Hypothalamus (tissue), 51 donors: Measurements from ENCODE around the gene TECTA.
A peak's percentile ranks its signal among the peaks of the same experiment; 100 is the strongest.

Experiments used
- DNase-seq, 51 donors: peaks; one replicate each; lab custom pipeline; 2025; lab: John Stamatoyannopoulos, UW

TECTA gene

GRCh38 chr11:121100943-121101342 is at the start of gene TECTA:
TECTA (plus strand) TSS chr11:121101243; CDS start chr11:121102666, 1,423 bp downstream.
- DNase-seq, result no peak

GRCh38 chr11:121053244-121053643 is 47.8 kb upstream of the TECTA start:
- DNase-seq, result no peak

DNA sequence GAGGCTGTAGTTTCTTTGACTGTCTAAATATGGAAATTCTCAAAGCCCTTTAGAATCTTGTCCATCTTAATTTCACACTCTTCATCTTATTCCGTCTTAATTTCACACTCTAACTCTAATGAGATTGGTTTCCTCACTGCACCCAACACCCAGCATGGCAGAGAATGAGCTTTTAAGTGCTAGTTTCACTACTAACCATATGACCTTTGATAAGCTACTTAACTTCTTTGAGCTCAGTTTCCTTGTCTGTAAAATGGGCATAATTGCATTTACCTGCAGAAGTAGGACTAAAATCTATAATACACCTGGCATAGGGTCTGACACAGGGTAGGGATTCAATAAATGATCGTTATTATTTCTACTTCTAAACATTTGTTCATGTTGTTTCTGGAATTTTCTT is 46.8 kb upstream of the TECTA start:
- DNase-seq, result no peak

DNA sequence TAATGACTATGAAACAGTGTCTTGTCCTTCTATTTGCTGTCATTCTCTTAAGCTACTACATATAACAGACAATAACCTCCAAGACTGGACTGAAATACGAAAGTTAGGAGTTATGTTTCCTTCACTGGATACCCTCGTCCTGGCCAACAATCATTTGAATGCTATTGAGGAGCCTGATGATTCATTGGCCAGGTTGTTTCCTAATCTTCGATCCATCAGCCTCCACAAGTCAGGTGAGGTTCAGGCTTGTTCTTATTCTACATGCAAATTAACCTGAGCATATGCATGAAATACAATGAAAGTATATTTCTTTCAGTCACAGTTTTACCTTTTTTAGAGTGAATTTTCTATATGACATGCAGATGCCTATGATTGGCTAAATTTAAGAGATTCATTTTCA is 46.0 kb upstream of the TECTA start:
- no peak for DNase-seq

DNA sequence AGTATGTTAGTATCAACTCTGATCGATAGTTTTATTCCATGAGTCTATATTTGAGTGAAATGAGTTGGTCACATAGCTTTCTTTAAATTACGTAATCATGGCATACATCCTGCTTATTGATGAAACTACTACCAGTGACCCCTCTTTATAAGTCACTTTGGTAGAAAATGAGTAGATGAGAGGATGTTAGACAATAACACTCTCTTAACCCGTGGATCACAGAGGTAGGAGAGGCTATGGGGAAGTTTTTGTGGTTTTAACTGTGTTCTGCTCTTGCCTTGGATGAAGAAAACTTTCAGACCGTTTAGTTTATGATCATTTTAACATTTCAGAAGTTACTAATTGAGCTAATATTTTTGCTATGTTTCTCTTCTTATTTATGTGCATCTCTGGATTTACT is 43.1 kb upstream of the TECTA start:
- no peak for DNase-seq

DNA sequence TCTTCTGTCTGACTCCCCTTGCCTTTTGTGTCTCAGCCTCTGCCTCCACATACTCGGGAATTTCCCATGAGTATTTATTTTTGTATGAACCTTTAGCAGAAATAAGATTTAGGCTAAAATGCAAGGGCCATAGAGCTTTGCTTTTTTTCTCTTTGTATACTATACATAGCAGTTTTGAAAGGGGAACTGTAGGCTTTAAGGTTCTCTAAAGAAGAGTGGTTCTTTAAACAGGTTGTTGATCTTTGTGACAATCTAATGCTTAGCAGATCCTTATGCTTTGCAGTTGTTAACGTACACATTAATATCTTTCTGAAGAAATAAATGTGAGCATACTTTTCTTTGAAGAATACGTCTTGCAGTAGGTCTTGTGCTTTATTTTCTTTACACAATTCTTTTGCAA is 42.1 kb upstream of the TECTA start:
- DNase-seq, result no peak

- DNase-seq, result no peak
Measured at GRCh38 chr11:121059605-121060004, 41.4 kb upstream of the TECTA start.

DNA sequence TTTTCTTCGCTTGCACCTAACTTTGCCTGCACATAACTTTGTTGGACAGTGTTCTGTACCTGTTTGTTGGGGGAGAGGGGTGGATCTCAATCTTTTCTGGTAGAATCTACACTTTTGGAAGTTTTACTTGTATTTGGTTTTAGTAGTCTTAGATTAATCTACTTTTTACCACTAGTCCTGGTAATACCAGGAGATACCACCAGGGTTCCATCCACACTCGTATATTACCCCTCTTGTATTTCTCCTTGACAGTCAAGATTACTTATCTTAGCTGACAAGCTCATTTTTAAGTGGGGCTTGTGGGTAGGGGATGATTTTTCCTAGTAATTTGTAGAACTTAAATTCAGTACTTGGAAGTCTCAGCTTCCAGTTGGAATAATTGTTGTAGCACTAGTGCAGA is 37.3 kb upstream of the TECTA start:
- no peak for DNase-seq

GRCh38 chr11:121066623-121067022 is 34.4 kb upstream of the TECTA start:
- DNase-seq, result no peak

DNA sequence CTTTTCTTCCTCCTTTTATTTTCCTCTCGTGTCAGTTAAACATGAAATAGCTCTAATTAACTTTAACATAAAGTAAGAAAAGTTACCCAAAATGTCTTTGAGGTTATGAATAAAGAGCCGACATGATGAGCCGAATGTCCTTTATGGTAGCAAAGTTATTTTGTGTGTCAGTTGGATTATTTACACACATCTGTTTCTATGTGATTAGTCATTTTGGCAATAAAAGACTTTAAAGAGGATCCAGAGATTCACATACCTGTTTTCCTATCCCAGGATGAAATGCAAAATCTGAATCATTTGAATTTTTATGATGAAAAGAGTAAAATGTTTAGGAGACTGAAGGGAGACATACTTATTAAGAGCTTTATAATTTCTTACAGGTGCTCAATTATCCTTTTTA is 34.0 kb upstream of the TECTA start:
- DNase-seq, result no peak

DNA sequence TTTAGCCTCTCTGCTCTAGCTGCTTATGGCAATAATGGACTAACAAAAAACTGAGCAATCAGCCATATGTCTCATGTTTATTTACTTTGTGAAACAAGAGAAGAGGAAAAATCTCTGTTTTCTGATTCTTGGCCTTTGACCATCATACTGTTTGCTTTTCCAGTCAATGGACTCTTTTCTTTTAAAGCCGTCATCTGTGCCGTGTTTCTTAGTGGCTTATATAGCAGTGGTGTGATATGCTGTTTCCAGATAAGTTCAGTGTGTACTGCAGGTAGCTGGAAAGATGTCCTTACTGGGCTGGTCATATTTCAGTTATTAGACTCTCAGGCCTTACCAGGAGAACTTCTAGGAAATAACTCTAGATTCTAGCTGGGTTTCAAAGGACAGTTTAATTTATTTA is 33.6 kb upstream of the TECTA start:
- no peak for DNase-seq

GRCh38 chr11:121067962-121068647 is 32.9 kb upstream of the TECTA start:
- no peak for DNase-seq

DNA sequence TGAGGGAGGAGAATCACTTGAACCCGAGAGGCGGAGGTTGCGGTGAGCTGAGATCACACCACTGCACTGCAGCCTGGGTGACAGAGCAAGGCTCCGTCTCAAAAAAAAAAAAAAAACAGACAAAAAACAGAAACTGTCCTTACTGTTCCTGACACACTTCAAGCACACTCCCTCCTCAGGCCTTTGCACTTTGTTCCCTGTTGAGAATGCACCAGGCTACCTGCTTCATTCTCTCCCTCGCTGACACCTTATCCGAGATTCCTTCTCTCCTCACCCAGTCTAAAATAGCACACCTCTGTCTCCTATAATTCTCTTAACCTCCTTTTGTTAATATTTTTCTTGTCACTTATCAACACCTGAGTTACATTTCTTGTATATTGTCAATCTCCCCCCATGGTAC is 32.3 kb upstream of the TECTA start:
- DNase-seq, result no peak

- DNase-seq, result no peak
Measured at GRCh38 chr11:121070951-121071845, 29.8 kb upstream of the TECTA start.

GRCh38 chr11:121071846-121072450 is 29.1 kb upstream of the TECTA start:
- DNase-seq, result peak in 21 of 51 donors; percentile 1 to 53 (median 19)

DNA sequence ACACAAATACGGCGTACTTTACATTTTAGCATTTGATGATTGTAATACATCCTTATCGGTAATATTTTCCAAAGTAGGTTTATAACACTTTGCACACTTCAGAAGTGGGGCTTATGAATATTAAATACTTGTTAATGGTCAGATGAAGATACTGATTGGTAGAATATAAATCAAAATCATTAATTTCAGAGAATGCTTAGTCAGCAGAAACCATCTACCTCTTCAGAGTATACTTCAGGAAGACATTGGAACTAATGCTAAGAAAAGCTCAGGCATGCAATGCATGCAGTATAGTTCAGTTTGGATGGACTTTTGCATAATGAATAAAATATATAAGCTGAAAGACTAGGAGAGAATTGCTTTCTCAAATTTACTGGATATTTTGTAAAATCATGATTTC is 19.7 kb upstream of the TECTA start:
- DNase-seq, result no peak

- DNase-seq, result no peak
Measured at GRCh38 chr11:121082219-121082618, 18.8 kb upstream of the TECTA start.

DNA sequence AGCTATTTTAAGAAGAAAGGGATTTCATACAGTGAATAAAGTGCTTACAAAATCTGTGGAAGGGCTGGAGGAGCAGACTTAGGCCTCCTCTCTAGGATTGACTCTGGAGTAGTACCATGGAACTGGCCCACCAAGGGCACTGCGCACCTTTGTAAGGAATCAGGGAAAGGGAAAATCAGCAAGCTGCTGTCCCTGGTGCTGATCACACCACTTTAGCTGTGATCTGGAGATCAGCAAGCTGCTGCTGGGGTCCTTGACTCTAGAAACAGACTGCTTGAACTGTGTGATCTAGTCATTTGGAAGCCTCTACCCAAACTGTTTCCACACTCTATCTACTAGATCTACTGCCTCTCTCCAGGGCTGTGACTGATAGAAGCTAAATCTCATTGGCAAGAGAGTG is 18.4 kb upstream of the TECTA start:
- no peak for DNase-seq

GRCh38 chr11:121086866-121087265 is 14.2 kb upstream of the TECTA start:
- no peak for DNase-seq

GRCh38 chr11:121089566-121089965 is 11.5 kb upstream of the TECTA start:
- DNase-seq, result no peak

GRCh38 chr11:121090145-121090721 is 10.8 kb upstream of the TECTA start:
- DNase-seq, result no peak
